GM23248 (cell line): Measurements from ENCODE around the gene RPP25L.

ENCODE experiments used
- EZH2 ChIP-seq: fragments of 200-600 bp; sonication (generic); IDR thresholded peaks from 2 replicates; pipeline ENCODE4 v1.6.1; 2018; ENCODE audit warnings: antibody characterized with exemption, mild to moderate bottlenecking; ENCODE audit not compliant: insufficient read depth, poor library complexity, severe bottlenecking
- EZH2phosphoT487 ChIP-seq: fragments of 200-600 bp; sonication (generic); IDR thresholded peaks from 2 replicates; pipeline ENCODE4 v1.6.1; 2018; ENCODE audit warnings: antibody characterized with exemption, moderate library complexity, mild to moderate bottlenecking, low read depth; ENCODE audit not compliant: insufficient read depth

DNA sequence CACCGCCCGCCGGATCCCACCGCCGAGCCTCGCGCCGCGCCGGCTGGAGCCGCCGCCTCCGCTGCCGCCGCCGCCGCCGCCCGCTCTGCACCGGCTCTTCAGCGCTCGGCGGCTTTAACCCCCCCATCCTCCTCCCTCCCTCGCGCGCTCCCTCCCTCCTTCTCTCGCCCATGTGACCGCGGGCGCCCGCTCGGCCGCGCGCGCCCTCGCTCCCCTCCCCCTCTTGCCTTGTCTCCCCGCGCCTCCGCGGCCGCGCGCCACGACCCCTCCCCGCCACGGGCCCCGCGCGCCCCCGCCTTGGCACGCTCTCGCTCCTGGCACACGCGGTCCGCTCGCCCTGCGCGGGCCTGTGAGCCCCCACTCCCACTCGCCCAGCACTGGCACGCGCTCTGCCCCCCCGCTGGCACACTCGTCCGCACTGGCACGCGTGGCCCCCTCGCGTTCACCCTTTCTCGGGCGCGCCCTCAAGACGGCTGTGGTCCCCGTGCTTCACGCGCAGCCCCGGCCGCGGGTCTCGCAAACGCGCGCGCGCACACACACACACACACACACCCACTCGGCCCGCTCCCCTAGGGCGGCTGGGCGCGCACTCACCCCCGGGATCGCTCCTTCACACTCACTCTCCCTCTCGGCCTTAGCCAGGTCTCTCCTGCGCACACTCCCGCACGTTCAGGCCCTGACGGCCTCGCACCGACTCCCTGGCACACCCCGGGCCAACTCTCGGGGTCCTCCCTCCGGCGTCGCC is 22.1 kb downstream of the RPP25L start, which contains the start of gene CNTFR:
- TF ChIP-seq EZH2 (no peak), EZH2phosphoT487 (no peak)
